T-cell (primary cell): Measurements from ENCODE around the gene SSRP1. TPM values are rescaled to one million over a fixed set of nuclear protein-coding genes. Genes with fewer than 3 reads are reported as not detected.

Experiments used
- ATAC-seq, 4 experiments: fragments of 200-7000 bp in 3 of 4; fragments of 150-1000 bp in 1 of 4; cut with Tn5 transposase; replicated peaks in 1 of 4; 1 replicate in 3 of 4; 2 replicates in 1 of 4; pipeline ENCODE4 v1.10.0; 2021; ENCODE audit warnings: moderate library complexity in 3 of 4, mild to moderate bottlenecking in 2 of 4, moderate number of reproducible peaks in 1 of 4
- CTCF ChIA-PET, 2 donors: fragments of 300-600 bp; sonication (Branson Sonifier 250); formaldehyde crosslinking; loops; one replicate each; lab custom pipeline; 2022; ENCODE audit warnings: antibody characterized with exemption in 2 of 2; lab: Charles Lee
- POLR2A ChIA-PET, 2 donors: fragments of 300-600 bp; sonication (Branson Sonifier 250); formaldehyde crosslinking; loops; one replicate each; lab custom pipeline; 2022; ENCODE audit warnings: antibody characterized with exemption in 2 of 2; lab: Charles Lee
- DNase-seq, 35 experiments: peaks; one replicate each; pipeline versions ENCODE4 v3.0.0 to v3.0.0-alpha.2; 2013 to 2023
- H3K27ac ChIP-seq: one replicate; pipeline ENCODE4 v1.5.1; 2013; ENCODE audit warnings: low read length
- H3K27me3 ChIP-seq, 2 experiments: replicated peaks in 1 of 2; 1 replicate in 1 of 2; 2 replicates in 1 of 2; pipeline versions ENCODE4 v1.6.1 to v1.7.0; 2013; ENCODE audit warnings: low read length in 1 of 2, mixed read lengths in 1 of 2; ENCODE audit not compliant: control insufficient read depth in 2 of 2, insufficient read depth in 2 of 2; ENCODE audit errors: extremely low read depth in 1 of 2
- H3K36me3 ChIP-seq, 2 donors: 1 replicate in 1 of 2; 2 replicates in 1 of 2; pipeline versions ENCODE4 v1.6.1 to v1.7.0; 2013; ENCODE audit warnings: low read length in 1 of 2; ENCODE audit not compliant: control insufficient read depth in 2 of 2, insufficient read depth in 1 of 2; ENCODE audit errors: extremely low read depth in 1 of 2
- H3K4me1 ChIP-seq, 2 experiments: 1 replicate in 1 of 2; 2 replicates in 1 of 2; pipeline versions ENCODE4 v1.6.1 to v1.7.0; 2013; ENCODE audit warnings: low read length in 2 of 2, mixed read lengths in 1 of 2; ENCODE audit not compliant: insufficient read depth in 2 of 2, control insufficient read depth in 1 of 2; ENCODE audit errors: extremely low read depth in 1 of 2
- H3K4me3 ChIP-seq, 2 donors: 1 replicate in 1 of 2; 2 replicates in 1 of 2; pipeline versions ENCODE4 v1.5.1 to v1.7.0; 2013; ENCODE audit warnings: mild to moderate bottlenecking in 2 of 2, low read length in 1 of 2, moderate library complexity in 1 of 2; ENCODE audit not compliant: control insufficient read depth in 1 of 2; ENCODE audit errors: extremely low read depth in 1 of 2
- H3K9me3 ChIP-seq: 2 replicates; pipeline ENCODE4 v1.7.0; 2013
- H3K27ac Mint-ChIP-seq, 2 donors: one replicate each; pipeline ENCODE4 v1.8.0; 2020 to 2021; ENCODE audit warnings: mild to moderate bottlenecking in 2 of 2, mixed read lengths in 2 of 2
- H3K27me3 Mint-ChIP-seq, 2 donors: one replicate each; pipeline ENCODE4 v1.8.0; 2021 to 2022; ENCODE audit warnings: mixed read lengths in 2 of 2
- H3K36me3 Mint-ChIP-seq: one replicate; pipeline ENCODE4 v1.8.0; 2021; ENCODE audit warnings: mixed read lengths
- H3K4me1 Mint-ChIP-seq, 3 donors: one replicate each; pipeline ENCODE4 v1.8.0; 2020 to 2022; ENCODE audit warnings: mixed read lengths in 3 of 3, mild to moderate bottlenecking in 1 of 3
- H3K4me3 Mint-ChIP-seq, 3 donors: one replicate each; pipeline ENCODE4 v1.8.0; 2020 to 2022; ENCODE audit warnings: mild to moderate bottlenecking in 3 of 3, mixed read lengths in 3 of 3, moderate library complexity in 3 of 3
- H3K9me3 Mint-ChIP-seq, 3 donors: one replicate each; pipeline ENCODE4 v1.8.0; 2020 to 2022; ENCODE audit warnings: mixed read lengths in 3 of 3
- WGBS: methylation state at CpG from one replicate; pipeline ENCODE4 v1.1.5; 2013; ENCODE audit warnings: missing lambda C conversion rate; ENCODE audit not compliant: insufficient coverage; 5-methylcytosine and 5-hydroxymethylcytosine counted together
- total RNA-seq, 35 experiments: library from RNA in 6 of 35; stranded (reverse) in 6 of 35; fragments of 120-200 nt in 1 of 35; gene quantifications; one replicate each; pipeline versions ENCODE4 v1.2.1 to v1.2.4 and lab custom pipeline; 2013 to 2026

Gene SSRP1
- total RNA-seq, 5 donors from 2014 or later (not counting 1 experiment from before 2014, with no cell fraction given) = 50.2 to 78.1 (median 75.7) TPM

GRCh38 chr11:57360991-57361390, 25.3 kb upstream of the SSRP1 start:
- ChIA-PET POLR2A (no interaction called here), CTCF (interaction anchor here (0.6 to 1.1 kb wide), 2 partner anchors 97 to 439 kb away, joined by 5 to 6 read pairs; no protein-coding TSS in a partner anchor)
- H3K9me3 Mint-ChIP-seq = peaks cover 0 to 2% (median 0%) of the 10 kb centered on the region in 3 donors
- no peaks in the 10 kb centered on the region for H3K36me3 Mint-ChIP-seq
- Histone ChIP-seq H3K4me1 (no peaks in the 10 kb centered on the region), H3K4me3 (no peak overlapping the region), H3K36me3 (no peaks in the 10 kb centered on the region), H3K27ac (no peak overlapping the region), H3K9me3 (no peaks in the 10 kb centered on the region), H3K27me3 (peaks cover 0 to 4% of the 10 kb centered on the region in 2 experiments)
- H3K27ac Mint-ChIP-seq = no peak overlapping the region
- DNase-seq (no peak), ATAC-seq (no peak)
- 100% methylated on average over 4 of the region's 8 CpGs for WGBS
- no peaks in the 10 kb centered on the region for H3K4me1 Mint-ChIP-seq
- peaks cover 4 to 15% of the 10 kb centered on the region in 2 donors for H3K27me3 Mint-ChIP-seq
- H3K4me3 Mint-ChIP-seq = no peak overlapping the region

DNA sequence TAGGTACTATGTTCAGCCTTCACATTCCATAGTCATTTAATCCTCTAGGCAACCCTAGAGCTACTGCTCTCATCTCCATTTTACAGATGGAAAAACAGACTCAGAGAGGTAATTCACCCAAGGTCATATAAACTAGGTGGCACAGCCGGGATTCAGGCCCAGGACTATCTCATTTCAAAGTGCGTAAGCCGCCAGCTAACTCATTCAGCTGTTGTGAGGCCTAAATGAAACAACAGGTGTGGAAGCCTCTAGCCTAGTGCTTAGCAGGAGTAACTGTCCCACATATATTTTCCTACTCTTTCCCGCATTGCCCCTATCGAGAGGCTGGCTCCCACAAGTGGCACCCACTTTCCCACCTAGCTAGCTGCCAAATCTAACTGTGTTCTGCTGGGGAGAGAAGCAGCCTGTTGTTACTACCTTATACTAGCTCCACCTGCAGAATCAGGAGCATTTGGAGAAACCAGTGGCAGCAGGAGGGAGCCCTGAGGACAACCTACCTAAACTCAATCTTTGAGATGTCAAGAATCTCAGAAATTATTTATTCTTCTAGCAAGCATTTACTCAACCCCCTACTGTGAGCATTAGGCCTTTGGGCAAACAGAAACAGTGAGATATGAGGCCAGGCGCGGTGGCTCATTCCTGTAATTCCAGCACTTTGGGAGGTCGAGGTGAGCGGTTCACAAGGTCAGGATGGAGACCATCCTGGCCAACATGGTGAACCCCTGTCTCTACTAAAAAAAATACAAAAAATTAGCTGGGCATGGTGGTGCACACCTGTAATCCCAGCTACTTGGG, 24.4 kb upstream of the SSRP1 start:
- Mint-ChIP-seq H3K27ac (no peak overlapping the region), H3K4me1 (no peaks in the 10 kb centered on the region), H3K4me3 (no peak overlapping the region), H3K36me3 (no peaks in the 10 kb centered on the region), H3K9me3 (peaks cover 0 to 2% (median 0%) of the 10 kb centered on the region in 3 donors), H3K27me3 (peaks cover 4 to 15% of the 10 kb centered on the region in 2 donors)
- ChIA-PET CTCF (no interaction called here), POLR2A (no interaction called here)
- Histone ChIP-seq H3K4me3 (no peak overlapping the region), H3K9me3 (no peaks in the 10 kb centered on the region), H3K27ac (no peak overlapping the region), H3K27me3 (peaks cover 0 to 4% of the 10 kb centered on the region in 2 experiments), H3K36me3 (no peaks in the 10 kb centered on the region), H3K4me1 (no peaks in the 10 kb centered on the region)
- ATAC-seq (no peak), DNase-seq (no peak)
- 88% methylated on average over 8 of the region's 9 CpGs for WGBS

DNA sequence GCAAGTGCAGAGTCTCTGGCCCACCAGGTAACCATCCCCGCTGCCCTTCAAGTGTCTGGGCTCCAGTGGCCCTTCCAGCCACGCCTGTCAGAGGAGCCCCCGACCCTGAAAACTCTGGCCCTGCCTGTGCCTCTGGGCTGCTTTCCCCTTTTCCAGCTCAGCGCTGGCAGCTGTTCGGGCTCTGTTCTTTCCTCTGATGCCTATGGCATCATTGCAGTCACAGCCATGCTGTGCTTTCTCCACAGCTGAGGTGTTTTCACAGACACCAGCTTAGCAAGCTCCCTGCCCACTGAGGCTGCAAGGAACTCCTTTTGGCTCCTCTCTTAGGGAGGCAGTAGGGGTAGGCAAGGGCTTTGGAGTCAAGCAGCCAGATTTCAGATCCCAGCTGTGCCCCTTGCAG, 23.7 kb upstream of the SSRP1 start:
- Histone ChIP-seq H3K36me3 (no peaks in the 10 kb centered on the region), H3K4me3 (no peak overlapping the region), H3K4me1 (no peaks in the 10 kb centered on the region), H3K27ac (no peak overlapping the region), H3K9me3 (no peaks in the 10 kb centered on the region), H3K27me3 (peaks cover 0 to 10% of the 10 kb centered on the region in 2 experiments)
- Mint-ChIP-seq H3K27me3 (peaks cover 9 to 20% of the 10 kb centered on the region in 2 donors), H3K36me3 (no peaks in the 10 kb centered on the region), H3K4me3 (no peak overlapping the region), H3K27ac (no peak overlapping the region), H3K9me3 (peaks cover 0 to 2% (median 0%) of the 10 kb centered on the region in 3 donors), H3K4me1 (no peaks in the 10 kb centered on the region)
- ChIA-PET CTCF (interaction anchor here in 1 of 2 donors (0.5 kb wide), 1 partner anchor 54 kb away, joined by 5 read pairs; no protein-coding TSS in a partner anchor), POLR2A (no interaction called here)
- no peak for ATAC-seq
- 82% methylated on average over 5 of the region's 5 CpGs for WGBS
- no peak for DNase-seq

GRCh38 chr11:57358991-57359390, 23.3 kb upstream of the SSRP1 start:
- DNase-seq (no peak), ATAC-seq (no peak)
- 87% methylated on average over 8 of the region's 9 CpGs for WGBS
- Histone ChIP-seq H3K4me3 (no peak overlapping the region), H3K4me1 (no peaks in the 10 kb centered on the region), H3K27me3 (peaks cover 0 to 12% of the 10 kb centered on the region in 2 experiments), H3K36me3 (no peaks in the 10 kb centered on the region), H3K9me3 (no peaks in the 10 kb centered on the region), H3K27ac (no peak overlapping the region)
- CTCF ChIA-PET = interaction anchor here in 1 of 2 donors (0.5 kb wide), 1 partner anchor 54 kb away, joined by 5 read pairs; no protein-coding TSS in a partner anchor
- Mint-ChIP-seq H3K4me3 (no peak overlapping the region), H3K36me3 (no peaks in the 10 kb centered on the region), H3K4me1 (no peaks in the 10 kb centered on the region), H3K27me3 (peaks cover 10 to 18% of the 10 kb centered on the region in 2 donors), H3K9me3 (peaks cover 0 to 2% (median 0%) of the 10 kb centered on the region in 3 donors), H3K27ac (no peak overlapping the region)
- POLR2A ChIA-PET = no interaction called here

DNA sequence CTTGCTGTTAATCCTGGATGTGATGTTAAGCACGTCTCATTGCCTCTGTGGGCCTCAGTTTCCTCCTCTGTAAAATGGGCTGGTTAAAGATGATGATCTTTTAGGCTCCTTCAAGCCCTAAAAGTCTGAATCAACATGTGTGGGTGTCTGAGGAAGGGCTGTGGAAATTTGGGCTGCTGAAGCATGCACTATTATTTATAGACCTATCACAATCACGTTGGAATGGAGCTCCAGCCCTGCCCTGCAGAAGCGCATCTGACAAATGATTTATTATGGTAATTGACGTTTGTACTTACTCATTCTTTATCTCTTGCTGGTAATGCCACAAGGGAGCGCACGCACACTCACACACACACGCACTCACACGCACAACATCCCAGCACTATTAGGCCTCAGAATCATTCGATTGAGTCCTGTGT, 22.9 kb upstream of the SSRP1 start:
- H3K9me3 Mint-ChIP-seq = peaks cover 0 to 2% (median 0%) of the 10 kb centered on the region in 3 donors
- no peak overlapping the region for H3K4me3 Mint-ChIP-seq
- no peaks in the 10 kb centered on the region for H3K9me3 ChIP-seq
- no peak overlapping the region for H3K27ac ChIP-seq
- ATAC-seq (no peak), DNase-seq (no peak)
- H3K27me3 Mint-ChIP-seq = peaks cover 10 to 16% of the 10 kb centered on the region in 2 donors
- no peak overlapping the region for H3K4me3 ChIP-seq
- ChIA-PET CTCF (no interaction called here), POLR2A (no interaction called here)
- peaks cover 0 to 12% of the 10 kb centered on the region in 2 experiments for H3K27me3 ChIP-seq
- H3K4me1 ChIP-seq = no peaks in the 10 kb centered on the region
- no peak overlapping the region for H3K27ac Mint-ChIP-seq
- WGBS = no CpG with 5 or more reads among the region's 9 CpGs
- no peaks in the 10 kb centered on the region for H3K36me3 Mint-ChIP-seq
- H3K36me3 ChIP-seq = no peaks in the 10 kb centered on the region
- H3K4me1 Mint-ChIP-seq = no peaks in the 10 kb centered on the region

DNA sequence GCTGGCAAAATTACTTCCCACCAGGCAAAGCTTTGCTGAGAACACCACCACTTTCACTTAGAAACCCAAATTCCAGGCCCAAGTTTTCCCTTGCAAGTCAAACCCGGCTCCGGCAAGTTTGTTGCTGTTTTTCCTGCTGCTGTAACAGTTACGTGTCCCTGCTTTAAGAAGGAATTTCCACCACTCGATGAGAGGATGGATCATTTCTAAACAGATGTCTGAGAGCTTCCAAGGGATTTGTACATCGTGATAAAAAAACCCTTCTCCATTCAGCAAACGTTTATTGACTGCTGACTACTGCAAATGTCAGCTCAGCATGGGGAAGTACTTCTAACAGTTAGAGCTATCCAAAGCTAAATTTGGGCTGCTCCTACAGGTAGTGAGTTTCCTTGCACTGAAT, 22.2 kb upstream of the SSRP1 start:
- no peak for DNase-seq
- Histone ChIP-seq H3K4me1 (no peaks in the 10 kb centered on the region), H3K27ac (no peak overlapping the region), H3K27me3 (peaks cover 0 to 13% of the 10 kb centered on the region in 2 experiments), H3K9me3 (no peaks in the 10 kb centered on the region), H3K36me3 (no peaks in the 10 kb centered on the region), H3K4me3 (no peak overlapping the region)
- ATAC-seq = no peak
- ChIA-PET POLR2A (no interaction called here), CTCF (no interaction called here)
- Mint-ChIP-seq H3K9me3 (peaks cover 0 to 2% (median 0%) of the 10 kb centered on the region in 3 donors), H3K4me1 (no peaks in the 10 kb centered on the region), H3K36me3 (no peaks in the 10 kb centered on the region), H3K27me3 (peaks cover 8 to 16% of the 10 kb centered on the region in 2 donors), H3K4me3 (no peak overlapping the region), H3K27ac (no peak overlapping the region)
- WGBS = 100% methylated on average over 2 of the region's 6 CpGs
